ENCODE data around the gene MS4A14. TPM values are rescaled to one million over a fixed set of nuclear protein-coding genes. Genes with fewer than 3 reads are reported as not detected.
A peak's percentile ranks its signal among the peaks of the same experiment; 100 is the strongest.
"Not testable (repeated sequence)": the region's sequence is repeated elsewhere in the genome, so short reads cannot be mapped to it uniquely, and the experiment has no call there.

MS4A14 gene
- polyA plus RNA-seq, 3 donors = 0.09 to 0.32 (median 0.27) TPM

GRCh38 chr11:60377401-60378136 lies 18.7 kb upstream of the MS4A14 start:
- DNase-seq (ENCODE audit: extremely low read depth in 1 of 11, low read depth in 9 of 11, low spot score in 4 of 11) = peak in 1 of 11 donors; percentile 2

DNA sequence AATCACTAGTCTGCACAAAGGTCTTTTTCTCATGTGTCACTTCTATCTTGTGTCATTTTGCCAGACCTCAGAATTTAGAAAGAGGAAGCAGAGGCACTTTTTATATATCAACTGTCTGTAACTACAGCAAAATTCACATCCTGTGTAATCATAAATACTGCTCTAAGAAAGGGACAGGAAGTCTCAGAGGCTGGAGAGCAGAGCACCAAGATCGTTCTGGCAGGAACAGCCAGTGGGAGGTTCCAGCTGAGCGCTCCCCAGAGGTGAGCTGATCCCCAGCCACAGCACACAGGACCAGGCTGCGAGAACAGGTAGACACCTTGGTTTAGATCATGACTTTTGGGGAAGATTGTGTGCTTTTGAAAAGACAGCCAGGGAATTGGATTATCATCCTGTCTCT lies 17.9 kb upstream of the MS4A14 start, which contains the start of gene MS4A7:
Gene MS4A7, plus strand, starts transcription at position 179 of the 400 bp plus-strand sequence. CDS start 4,610 bp downstream, outside the sequence.
- peak in 2 of 11 donors; percentile 4 to 6 for DNase-seq (ENCODE audit: extremely low read depth in 1 of 11, low read depth in 9 of 11, low spot score in 4 of 11)

DNA sequence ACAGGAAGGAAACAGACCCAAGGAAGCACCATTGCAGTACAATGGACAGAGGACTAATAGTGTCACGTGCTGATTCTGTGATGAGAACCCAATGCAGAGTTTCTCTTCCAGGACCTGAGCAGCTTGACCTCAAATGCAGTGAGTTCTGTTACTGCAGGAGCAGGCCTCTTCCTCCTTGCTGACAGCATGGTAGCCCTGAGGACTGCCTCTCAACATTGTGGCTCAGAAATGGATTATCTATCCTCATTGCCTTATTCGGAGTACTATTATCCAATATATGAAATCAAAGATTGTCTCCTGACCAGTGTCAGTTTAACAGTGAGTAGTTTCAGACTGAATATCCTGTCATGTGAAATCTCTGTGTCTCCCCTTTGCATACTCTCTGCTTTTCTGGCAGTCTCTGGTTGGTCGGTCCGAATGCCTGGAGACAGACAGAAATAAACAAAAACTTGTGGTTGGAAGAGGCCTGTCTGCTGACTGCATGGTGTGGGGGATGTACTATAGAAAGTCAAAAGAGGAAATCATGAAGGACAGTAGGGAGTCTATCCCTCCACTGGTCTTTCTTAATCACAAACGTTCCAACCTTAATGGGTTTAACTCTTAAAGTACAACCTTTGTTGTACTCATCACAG lies 6.9 kb upstream of the MS4A14 start:
- DNase-seq (ENCODE audit: extremely low read depth in 1 of 11, low read depth in 9 of 11, low spot score in 4 of 11) = no peak

DNA sequence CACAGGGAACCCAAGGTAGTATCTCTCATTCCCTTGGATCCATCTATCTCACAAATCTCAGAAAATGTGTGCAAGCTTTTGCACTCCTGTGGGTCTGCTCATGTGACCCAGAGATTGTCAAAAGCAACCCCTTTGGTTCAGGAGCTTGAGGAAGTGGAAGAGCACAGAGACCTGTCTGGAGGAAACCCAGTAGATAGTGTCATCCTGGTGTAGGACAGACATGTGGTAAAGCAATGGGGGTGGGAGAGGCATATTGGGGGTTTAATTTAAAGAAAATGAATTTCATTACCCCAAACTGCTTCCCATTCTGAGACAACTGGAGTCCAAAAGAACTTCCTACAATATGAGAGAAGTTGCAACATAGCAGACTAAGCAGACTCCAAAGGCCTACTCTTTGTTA lies 5.8 kb upstream of the MS4A14 start:
- DNase-seq (ENCODE audit: extremely low read depth in 1 of 11, low read depth in 9 of 11, low spot score in 4 of 11) = no peak

DNA sequence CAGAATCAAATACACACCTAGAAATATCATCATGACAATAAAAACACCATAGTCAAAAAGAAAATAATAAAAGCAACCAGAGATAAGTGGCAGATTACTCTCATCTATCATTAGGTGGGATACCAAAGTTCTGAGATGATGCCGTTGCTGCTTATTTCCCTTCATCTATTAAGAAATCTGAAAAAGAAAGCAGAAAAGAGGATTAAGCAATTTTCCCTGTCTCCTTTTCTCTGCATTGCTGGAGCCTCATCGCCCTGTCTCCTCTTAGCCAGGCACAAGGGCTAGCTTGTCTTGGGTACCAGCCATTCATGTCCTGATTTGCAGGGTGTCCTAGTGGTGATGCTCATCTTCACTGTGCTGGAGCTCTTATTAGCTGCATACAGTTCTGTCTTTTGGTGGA lies 3.9 kb upstream of the MS4A14 start:
- no peak for DNase-seq (ENCODE audit: extremely low read depth in 1 of 11, low read depth in 9 of 11, low spot score in 4 of 11)

GRCh38 chr11:60393016-60393415 lies 3.2 kb upstream of the MS4A14 start:
- no peak for DNase-seq (ENCODE audit: extremely low read depth in 1 of 11, low read depth in 9 of 11, low spot score in 4 of 11)

- DNase-seq (ENCODE audit: extremely low read depth in 1 of 11, low read depth in 9 of 11, low spot score in 4 of 11) = no peak
These were observed 1.4 kb upstream of the MS4A14 start for GRCh38 chr11:60394666-60395380.

- DNase-seq (ENCODE audit: extremely low read depth in 1 of 11, low read depth in 9 of 11, low spot score in 4 of 11) = no peak
These were observed 540 bp downstream of the MS4A14 start for GRCh38 chr11:60396799-60397198.

GRCh38 chr11:60420015-60420414 lies 23.8 kb downstream of the MS4A14 start:
- no peak for DNase-seq (ENCODE audit: extremely low read depth in 1 of 11, low read depth in 9 of 11, low spot score in 4 of 11)

- no peak for DNase-seq (ENCODE audit: extremely low read depth in 1 of 11, low read depth in 9 of 11, low spot score in 4 of 11)
These were observed 26.4 kb downstream of the MS4A14 start for GRCh38 chr11:60422609-60423008.

- no peak for DNase-seq (ENCODE audit: extremely low read depth in 1 of 11, low read depth in 9 of 11, low spot score in 4 of 11)
These were observed 32.3 kb downstream of the MS4A14 start for GRCh38 chr11:60428517-60428916.

- no peak for DNase-seq (ENCODE audit: extremely low read depth in 1 of 11, low read depth in 9 of 11, low spot score in 4 of 11)
These were observed 33.0 kb downstream of the MS4A14 start, which contains the start of gene MS4A5 for GRCh38 chr11:60429272-60429671. Gene MS4A5, plus strand, starts transcription at chr11:60429572. Its CDS starts 103 bp downstream, at chr11:60429675.

DNA sequence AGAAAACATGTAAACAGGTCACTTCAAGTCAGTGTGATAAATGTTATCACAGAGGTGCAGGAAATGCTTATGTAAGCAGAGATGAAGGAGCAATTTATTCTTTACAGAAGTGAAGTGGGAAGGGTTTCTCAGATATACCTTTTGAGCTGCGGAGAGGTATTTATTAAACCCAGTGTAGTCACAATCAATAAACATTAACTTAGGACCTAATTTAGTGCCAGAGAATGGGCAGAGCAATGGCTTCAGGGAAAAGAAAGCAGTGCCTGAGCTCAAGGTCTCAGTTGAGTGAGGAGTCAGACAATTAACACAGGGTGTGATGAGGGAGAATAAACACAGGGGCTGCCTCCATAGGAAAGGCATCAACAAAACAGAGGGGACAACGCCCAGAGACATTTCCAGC lies 35.0 kb downstream of the MS4A14 start:
- DNase-seq (ENCODE audit: extremely low read depth in 1 of 11, low read depth in 9 of 11, low spot score in 4 of 11) = peak in 2 of 11 donors; percentile 7 to 20

- DNase-seq (ENCODE audit: extremely low read depth in 1 of 11, low read depth in 9 of 11, low spot score in 4 of 11) = no peak
These were observed 37.1 kb downstream of the MS4A14 start for GRCh38 chr11:60433401-60433800.

- no peak for DNase-seq (ENCODE audit: extremely low read depth in 1 of 11, low read depth in 9 of 11, low spot score in 4 of 11)
These were observed 50.8 kb downstream of the MS4A14 start for GRCh38 chr11:60447070-60447469.

- DNase-seq (ENCODE audit: extremely low read depth in 1 of 11, low read depth in 9 of 11, low spot score in 4 of 11) = no peak
These were observed 51.6 kb downstream of the MS4A14 start for GRCh38 chr11:60447846-60448245.

- DNase-seq (ENCODE audit: extremely low read depth in 1 of 11, low read depth in 9 of 11, low spot score in 4 of 11) = not testable (repeated sequence)
These were observed 54.9 kb downstream of the MS4A14 start for GRCh38 chr11:60451185-60451584.

GRCh38 chr11:60454212-60454611 lies 58.0 kb downstream of the MS4A14 start:
- DNase-seq (ENCODE audit: extremely low read depth in 1 of 11, low read depth in 9 of 11, low spot score in 4 of 11) = no peak

GRCh38 chr11:60455531-60456042 lies 59.3 kb downstream of the MS4A14 start, which contains the start of gene MS4A1:
Gene MS4A1, plus strand, starts transcription at chr11:60455847. Its CDS starts 6,528 bp downstream, at chr11:60462375.
- no peak for DNase-seq (ENCODE audit: extremely low read depth in 1 of 11, low read depth in 9 of 11, low spot score in 4 of 11)

GRCh38 chr11:60457576-60457975 lies 61.3 kb downstream of the MS4A14 start:
- DNase-seq (ENCODE audit: extremely low read depth in 1 of 11, low read depth in 9 of 11, low spot score in 4 of 11) = no peak

Measured in renal cortex interstitium (tissue), 11 donors.